Measurements from ENCODE around the gene TK1.
"Not testable (repeated sequence)": the region's sequence is repeated elsewhere in the genome, so short reads cannot be mapped to it uniquely, and the experiment has no call there.

Gene TK1

GRCh38 chr17:78179372-78179771, 7.5 kb downstream of the TK1 start:
- DNase-seq (ENCODE audit: low spot score) (no peak), FAIRE-seq (no peak)

- FAIRE-seq (no peak), DNase-seq (ENCODE audit: low spot score) (no peak)
Measured at GRCh38 chr17:78176548-78177025, 10.3 kb downstream of the TK1 start.

- FAIRE-seq = no peak
- no peak for DNase-seq (ENCODE audit: low spot score)
Measured at GRCh38 chr17:78175643-78175981, 11.2 kb downstream of the TK1 start.

GRCh38 chr17:78174870-78175642, 11.8 kb downstream of the TK1 start:
- no peak for DNase-seq (ENCODE audit: low spot score)
- no peak for FAIRE-seq

- FAIRE-seq (no peak), DNase-seq (ENCODE audit: low spot score) (no peak)
Measured at GRCh38 chr17:78174346-78174869, 12.4 kb downstream of the TK1 start.

GRCh38 chr17:78173097-78173715, 13.6 kb downstream of the TK1 start:
- FAIRE-seq (no peak), DNase-seq (ENCODE audit: low spot score) (no peak)

- no peak for FAIRE-seq
Measured at GRCh38 chr17:78172249-78173051, 14.4 kb downstream of the TK1 start.

GRCh38 chr17:78171591-78172248, 15.1 kb downstream of the TK1 start:
- not testable (repeated sequence) for FAIRE-seq; DNase-seq (ENCODE audit: low spot score)

More at GRCh38 chr17:78172249-78173051, 14.4 kb downstream of the TK1 start:
- no peak for DNase-seq (ENCODE audit: low spot score)

GRCh38 chr17:78170692-78171590, 15.9 kb downstream of the TK1 start:
- DNase-seq (ENCODE audit: low spot score) (no peak), FAIRE-seq (no peak)

GRCh38 chr17:78168903-78169793, 17.7 kb downstream of the TK1 start:
- FAIRE-seq (no peak), DNase-seq (ENCODE audit: low spot score) (peak; percentile 51)

GRCh38 chr17:78168242-78168902, 18.5 kb downstream of the TK1 start, which contains the start of gene SYNGR2:
TSS of gene SYNGR2 (plus strand) at chr17:78168581. CDS start at chr17:78168617, 36 bp downstream.
- DNase-seq (ENCODE audit: low spot score) = peak; percentile 63
- FAIRE-seq = no peak

GRCh38 chr17:78166416-78166815, 20.4 kb downstream of the TK1 start:
- no peak for DNase-seq (ENCODE audit: low spot score)
- FAIRE-seq = no peak

- DNase-seq (ENCODE audit: low spot score) (no peak), FAIRE-seq (no peak)
Measured at GRCh38 chr17:78164748-78165607, 21.9 kb downstream of the TK1 start.

- FAIRE-seq = no peak
- no peak for DNase-seq (ENCODE audit: low spot score)
Measured at GRCh38 chr17:78163881-78164747, 22.7 kb downstream of the TK1 start.

- DNase-seq (ENCODE audit: low spot score) = no peak
- FAIRE-seq = no peak
Measured at GRCh38 chr17:78159575-78160158, 27.2 kb downstream of the TK1 start.

Measured in RCC 7860 (cell line).